SK-N-SH (cell line): ENCODE results near the gene DGLUCY. TPM values are rescaled to one million over a fixed set of nuclear protein-coding genes. Genes with fewer than 3 reads are reported as not detected.

Source experiments
- CTCF ChIA-PET: fragments of 300-600, 350-600 bp; formaldehyde crosslinking; extraction: SDS; loops from one replicate; lab custom pipeline; 2021; lab: Yijun Ruan, JAX
- POLR2A ChIA-PET: fragments of 350-600 bp; sonication (Branson Sonifier 250); formaldehyde crosslinking; extraction: SDS; loops from one replicate; lab custom pipeline; 2020; ENCODE audit warnings: antibody characterized with exemption, inconsistent platforms; lab: Yijun Ruan, JAX
- DNase-seq: peaks from one replicate; pipeline ENCODE4 v3.0.0; 2012
- H2AFZ ChIP-seq: fragments of 200-600 bp; sonication (generic); 2 replicates; pipeline ENCODE4 v1.8.1; 2016; ENCODE audit warnings: antibody characterized with exemption, mild to moderate bottlenecking, low read depth
- H3F3A ChIP-seq: fragments of 200-600 bp; sonication (generic); replicated peaks from 2 replicates; pipeline ENCODE3; 2016; ENCODE audit warnings: antibody characterized with exemption, mild to moderate bottlenecking; ENCODE audit not compliant: insufficient read depth
- H3K27ac ChIP-seq, 2 experiments: fragments of 200-500 bp in 1 of 2; fragments of 200-600 bp in 1 of 2; sonication (Bioruptor generic) in 1 of 2; sonication (generic), shearing (Covaris generic) in 1 of 2; 2 replicates each; pipeline versions ENCODE4 v1.5.1 to v1.6.1; 2014 to 2016; ENCODE audit warnings: low read depth in 2 of 2, inconsistent platforms in 1 of 2, low read length in 1 of 2, mild to moderate bottlenecking in 1 of 2, mixed read lengths in 1 of 2
- H3K27me3 ChIP-seq: fragments of 200-600 bp; sonication (generic), shearing (Covaris generic); 2 replicates; pipeline ENCODE4 v1.6.1; 2016; ENCODE audit warnings: mixed run types; ENCODE audit not compliant: insufficient read depth
- H3K36me3 ChIP-seq, 2 experiments: fragments of 200-500 bp in 1 of 2; fragments of 200-600 bp in 1 of 2; sonication (Bioruptor generic) in 1 of 2; sonication (generic) in 1 of 2; replicated peaks in 1 of 2; 2 replicates each; pipeline versions ENCODE3 to v1.5.1; 2014 to 2016; ENCODE audit warnings: low read length in 1 of 2, mild to moderate bottlenecking in 1 of 2; ENCODE audit not compliant: insufficient read depth in 2 of 2, control insufficient read depth in 1 of 2
- H3K4me1 ChIP-seq, 2 experiments: fragments of 200-500 bp in 1 of 2; fragments of 200-600 bp in 1 of 2; sonication (Bioruptor generic) in 1 of 2; sonication (generic), shearing (Covaris generic) in 1 of 2; 2 replicates each; pipeline versions ENCODE4 v1.5.1 to v1.6.1; 2014 to 2016; ENCODE audit warnings: low read depth in 1 of 2, low read length in 1 of 2, mixed run types in 1 of 2; ENCODE audit not compliant: insufficient read depth in 2 of 2, control insufficient read depth in 1 of 2
- H3K4me2 ChIP-seq: fragments of 200-600 bp; sonication (generic), shearing (Covaris generic); 2 replicates; pipeline ENCODE4 v1.6.1; 2017; ENCODE audit warnings: mixed run types
- H3K4me3 ChIP-seq, 2 experiments: fragments of 200-500 bp in 1 of 2; fragments of 200-600 bp in 1 of 2; sonication (Bioruptor generic) in 1 of 2; sonication (generic), shearing (Covaris generic) in 1 of 2; 2 replicates each; pipeline versions ENCODE4 v1.5.1 to v1.8.1; 2014 to 2016; ENCODE audit warnings: low read depth in 2 of 2, inconsistent platforms in 1 of 2, low read length in 1 of 2, mild to moderate bottlenecking in 1 of 2, mixed read lengths in 1 of 2, moderate library complexity in 1 of 2
- H3K79me2 ChIP-seq: fragments of 200-600 bp; sonication (generic); 2 replicates; pipeline ENCODE4 v1.8.1; 2017; ENCODE audit warnings: mild to moderate bottlenecking; ENCODE audit not compliant: insufficient read depth
- H3K9ac ChIP-seq: fragments of 200-600 bp; sonication (generic); 2 replicates; pipeline ENCODE4 v1.6.1; 2017; ENCODE audit warnings: mixed run types
- H3K9me2 ChIP-seq: fragments of 200-600 bp; sonication (generic); 2 replicates; pipeline ENCODE4 v1.6.1; 2017; ENCODE audit warnings: mixed run types
- H3K9me3 ChIP-seq: fragments of 200-600 bp; sonication (generic); 2 replicates; pipeline ENCODE4 v1.6.1; 2017; ENCODE audit warnings: mixed run types, mild to moderate bottlenecking, moderate library complexity
- H4K20me1 ChIP-seq: fragments of 200-600 bp; sonication (generic); 2 replicates; pipeline ENCODE4 v1.6.1; 2017; ENCODE audit warnings: mild to moderate bottlenecking, mixed run types; ENCODE audit not compliant: insufficient read depth
- CHD2 ChIP-seq: fragments of 150-350 bp; IDR thresholded peaks from 2 replicates; pipeline ENCODE4 v1.6.1; 2018; ENCODE audit warnings: low read length; ENCODE audit not compliant: partially characterized antibody
- CTCF ChIP-seq: fragments of 200-600 bp; sonication (generic); IDR thresholded peaks from 2 replicates; pipeline ENCODE4 v1.6.1; 2017; ENCODE audit warnings: antibody characterized with exemption, mild to moderate bottlenecking, moderate library complexity
- EP300 ChIP-seq, 2 experiments: IDR thresholded peaks; 2 replicates each; pipeline versions ENCODE4 v1.4.0 to v1.6.1; 2012; ENCODE audit warnings: borderline replicate concordance in 1 of 2, low read depth in 1 of 2, low read length in 1 of 2
- FOXJ3 ChIP-seq: sonication (generic); formaldehyde crosslinking; IDR thresholded peaks from 2 replicates; pipeline ENCODE4 v1.5.1; 2020; ENCODE audit warnings: mild to moderate bottlenecking, missing genetic modification reagents
- GABPA ChIP-seq: IDR thresholded peaks from 2 replicates; pipeline ENCODE4 v1.4.0; 2012; ENCODE audit warnings: low read depth, mild to moderate bottlenecking
- IRF3 ChIP-seq: fragments of 150-350 bp; IDR thresholded peaks from 2 replicates; pipeline ENCODE4 v1.6.1; 2016; ENCODE audit warnings: mild to moderate bottlenecking, low read depth, low read length
- MEF2A ChIP-seq: IDR thresholded peaks from 2 replicates; pipeline ENCODE4 v1.4.0; 2012; ENCODE audit warnings: low read depth, borderline replicate concordance
- MXI1 ChIP-seq: IDR thresholded peaks from 2 replicates; pipeline ENCODE4 v1.6.1; 2012; ENCODE audit warnings: mild to moderate bottlenecking, low read depth, low read length, improper control_type of control experiment
- PBX3 ChIP-seq: IDR thresholded peaks from 2 replicates; pipeline ENCODE4; 2012
- RAD21 ChIP-seq: IDR thresholded peaks from 2 replicates; pipeline ENCODE4 v1.6.1; 2012; ENCODE audit warnings: mild to moderate bottlenecking, low read length
- RCOR1 ChIP-seq: fragments of 150-350 bp; IDR thresholded peaks from 2 replicates; pipeline ENCODE4 v1.6.1; 2017; ENCODE audit warnings: antibody characterized with exemption, low read length
- RFX5 ChIP-seq: IDR thresholded peaks from 2 replicates; pipeline ENCODE4 v1.6.1; 2012; ENCODE audit warnings: mild to moderate bottlenecking, improper control_type of control experiment, low read length
- RXRA ChIP-seq: IDR thresholded peaks from 2 replicates; pipeline ENCODE4 v1.4.0; 2012; ENCODE audit warnings: low read depth, mild to moderate bottlenecking, borderline replicate concordance
- SMC3 ChIP-seq: IDR thresholded peaks from 2 replicates; pipeline ENCODE4 v1.6.1; 2012; ENCODE audit warnings: low read depth, low read length, improper control_type of control experiment
- TCF12 ChIP-seq: IDR thresholded peaks from 2 replicates; pipeline ENCODE4 v1.4.0; 2012
- USF1 ChIP-seq: IDR thresholded peaks from 2 replicates; pipeline ENCODE4 v1.4.0; 2012; ENCODE audit warnings: low read depth, borderline replicate concordance
- ZBTB33 ChIP-seq: IDR thresholded peaks from 2 replicates; pipeline ENCODE4 v1.4.0; 2012; ENCODE audit warnings: low read depth, borderline replicate concordance
- WGBS: methylation state at CpG from one replicate; pipeline ENCODE4 v1.1.6; 2017; ENCODE audit warnings: low lambda C conversion rate; 5-methylcytosine and 5-hydroxymethylcytosine counted together
- polyA plus RNA-seq, 3 experiments: library from polyadenylated mRNA; depleted of rRNA; stranded (reverse); fragments of >200 nt; gene quantifications; 2 replicates each; pipeline ENCODE4 v1.2.3, GENCODE V29; 2012

Gene DGLUCY
- polyA plus RNA-seq, 1 of the 3 experiments (the other 2 are of a cell fraction) = 17.2 TPM

- Histone ChIP-seq H2AFZ (no peak overlapping the region), H3K27ac (peak overlapping the region; percentile 24 to 99; a peak in 3 of 4 replicates), H3K27me3 (no peaks in the 10 kb centered on the region), H3K9me2 (no peaks in the 10 kb centered on the region), H3K9me3 (no peaks in the 10 kb centered on the region), H3K79me2 (no peaks in the 10 kb centered on the region), H3K4me2 (no peak overlapping the region), H3K4me3 (no peak overlapping the region), H4K20me1 (no peaks in the 10 kb centered on the region), H3K36me3 (no peaks in the 10 kb centered on the region), H3F3A (no peaks in the 10 kb centered on the region), H3K4me1 (peaks cover 0 to 68% of the 10 kb centered on the region in 2 experiments; a peak in 2 of 4 replicates), H3K9ac (no peak overlapping the region)
- TF ChIP-seq GABPA = no peak
- no peak for TF ChIP-seq MEF2A
- TF ChIP-seq ZBTB33 = no peak
- TF ChIP-seq RFX5 = peak; percentile 33; the same call in 1 of the 2 replicates
- no peak for TF ChIP-seq CTCF
- TF ChIP-seq SMC3 = peak; percentile 23; the same call in 1 of the 2 replicates
- TF ChIP-seq EP300 (IDR thresholded peaks at IDR 0.05; ENCODE audit: borderline replicate concordance in 1 of 2, low read depth in 1 of 2, low read length in 1 of 2) = peak in 1 of 2 experiments; percentile 90; a peak in 2 of 4 replicates
- TF ChIP-seq FOXJ3 = 0 out of 2 replicates have a peak, but pooled peaks have one; percentile 29
- TF ChIP-seq CHD2 = peak; percentile 60
- TF ChIP-seq MXI1 = peak; percentile 80
- TF ChIP-seq RAD21 = peak; percentile 48
- peak; percentile 79 for TF ChIP-seq RCOR1
- 0 out of 2 replicates have a peak, but pooled peaks have one; percentile 16 for TF ChIP-seq TCF12
- TF ChIP-seq PBX3 = peak; percentile 54
- TF ChIP-seq RXRA = no peak
- TF ChIP-seq IRF3 = no peak
- no peak for TF ChIP-seq USF1
- ChIA-PET CTCF (interaction anchor here (0.6 to 6.4 kb wide), 10 partner anchors 8 to 78 kb away, joined by 3 to 61 read pairs (median 5); no protein-coding TSS in a partner anchor), POLR2A (interaction anchor here (0.9 to 2.7 kb wide), 3 partner anchors 35 to 79 kb away, joined by 4 to 13 read pairs (median 11); no protein-coding TSS in a partner anchor)
- 51% methylated on average over 7 of the region's 10 CpGs for WGBS
- DNase-seq = peak; percentile 88
Observed at GRCh38 chr14:91249841-91250616, 136.2 kb downstream of the DGLUCY start.
